Kidney epithelial cell (primary cell): Measurements from ENCODE around the gene IL1RL1. TPM values are rescaled to one million over a fixed set of nuclear protein-coding genes. Genes with fewer than 3 reads are reported as not detected.
"Not testable (repeated sequence)": the region's sequence is repeated elsewhere in the genome, so short reads cannot be mapped to it uniquely, and the experiment has no call there.

Experiments
- DNase-seq: peaks from one replicate; pipeline ENCODE4 v3.0.0-alpha.2; 2010; ENCODE audit warnings: low read depth
- H3K27me3 ChIP-seq: 2 replicates; pipeline ENCODE4 v1.6.0; 2011; ENCODE audit warnings: low read length; ENCODE audit not compliant: control insufficient read depth, insufficient read depth
- H3K36me3 ChIP-seq: 2 replicates; pipeline ENCODE4 v1.5.1; 2011; ENCODE audit warnings: low read length; ENCODE audit not compliant: control insufficient read depth, insufficient read depth
- H3K4me3 ChIP-seq: 2 replicates; pipeline ENCODE4 v1.5.1; 2011; ENCODE audit warnings: low read depth, mild to moderate bottlenecking, control low read depth, low read length
- total RNA-seq: library from RNA; depleted of rRNA; stranded (reverse); fragments of >200 nt; gene quantifications from 2 replicates; pipeline ENCODE4 v1.2.3, GENCODE V29; 2015
- TF ChIP-seq, protein P1 (sequence below): IDR thresholded peaks from 2 replicates; pipeline ENCODE4 v1.5.1; 2011; ENCODE audit warnings: mild to moderate bottlenecking, moderate library complexity, low read length, control low read depth, inconsistent platforms; ENCODE audit not compliant: insufficient read depth, poor library complexity, severe bottlenecking

The IL1RL1 gene
- total RNA-seq, 1 donor from 2014 or later = 5.1 TPM

DNA sequence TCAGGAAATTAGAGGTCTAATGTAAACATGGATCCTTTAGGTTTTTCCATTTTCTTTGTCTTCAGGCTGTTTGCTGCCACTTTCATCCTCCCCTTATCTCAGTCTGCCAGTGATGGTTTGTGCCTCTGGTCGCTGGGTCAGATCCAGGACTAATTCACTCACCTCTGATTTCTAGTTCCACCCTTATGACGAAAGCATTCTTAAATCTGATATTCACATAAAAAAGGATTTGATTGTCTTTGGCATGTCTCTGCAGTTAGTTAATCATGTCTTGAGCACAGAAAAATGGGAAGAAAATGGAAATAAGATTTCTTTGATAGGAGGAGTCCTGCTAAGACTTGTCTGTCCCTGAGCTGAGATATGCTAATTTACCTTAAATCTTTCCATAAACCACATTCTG, 4.6 kb downstream of the IL1RL1 start:
- Histone ChIP-seq H3K4me3 (no peak overlapping the region), H3K36me3 (no peaks in the 10 kb centered on the region), H3K27me3 (no peaks in the 10 kb centered on the region)
- DNase-seq = no peak
- TF ChIP-seq, protein P1, sequence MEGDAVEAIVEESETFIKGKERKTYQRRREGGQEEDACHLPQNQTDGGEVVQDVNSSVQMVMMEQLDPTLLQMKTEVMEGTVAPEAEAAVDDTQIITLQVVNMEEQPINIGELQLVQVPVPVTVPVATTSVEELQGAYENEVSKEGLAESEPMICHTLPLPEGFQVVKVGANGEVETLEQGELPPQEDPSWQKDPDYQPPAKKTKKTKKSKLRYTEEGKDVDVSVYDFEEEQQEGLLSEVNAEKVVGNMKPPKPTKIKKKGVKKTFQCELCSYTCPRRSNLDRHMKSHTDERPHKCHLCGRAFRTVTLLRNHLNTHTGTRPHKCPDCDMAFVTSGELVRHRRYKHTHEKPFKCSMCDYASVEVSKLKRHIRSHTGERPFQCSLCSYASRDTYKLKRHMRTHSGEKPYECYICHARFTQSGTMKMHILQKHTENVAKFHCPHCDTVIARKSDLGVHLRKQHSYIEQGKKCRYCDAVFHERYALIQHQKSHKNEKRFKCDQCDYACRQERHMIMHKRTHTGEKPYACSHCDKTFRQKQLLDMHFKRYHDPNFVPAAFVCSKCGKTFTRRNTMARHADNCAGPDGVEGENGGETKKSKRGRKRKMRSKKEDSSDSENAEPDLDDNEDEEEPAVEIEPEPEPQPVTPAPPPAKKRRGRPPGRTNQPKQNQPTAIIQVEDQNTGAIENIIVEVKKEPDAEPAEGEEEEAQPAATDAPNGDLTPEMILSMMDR = no peak

DNA sequence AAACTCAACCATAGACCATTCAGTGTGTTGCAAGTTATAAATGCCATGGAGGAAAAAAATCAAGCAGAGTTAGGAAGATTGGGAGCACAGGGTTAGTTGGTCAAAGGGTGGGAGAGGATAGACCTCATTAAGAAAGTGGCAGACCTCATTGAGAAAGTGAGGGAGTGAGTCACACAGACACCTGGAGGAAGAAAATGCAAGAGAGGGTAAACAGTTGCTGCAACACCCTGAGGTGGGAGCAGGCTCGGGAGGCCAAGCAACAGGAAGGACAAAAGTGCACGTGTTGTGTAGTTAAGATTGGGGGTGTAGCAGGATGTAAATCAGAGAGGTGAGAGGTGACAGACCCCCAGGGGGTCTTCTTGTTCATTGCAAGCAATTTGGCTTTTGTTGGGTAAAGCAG, 6.4 kb downstream of the IL1RL1 start:
- Histone ChIP-seq H3K4me3 (no peak overlapping the region), H3K27me3 (no peaks in the 10 kb centered on the region), H3K36me3 (no peaks in the 10 kb centered on the region)
- TF ChIP-seq, protein P1 = no peak
- DNase-seq = no peak

DNA sequence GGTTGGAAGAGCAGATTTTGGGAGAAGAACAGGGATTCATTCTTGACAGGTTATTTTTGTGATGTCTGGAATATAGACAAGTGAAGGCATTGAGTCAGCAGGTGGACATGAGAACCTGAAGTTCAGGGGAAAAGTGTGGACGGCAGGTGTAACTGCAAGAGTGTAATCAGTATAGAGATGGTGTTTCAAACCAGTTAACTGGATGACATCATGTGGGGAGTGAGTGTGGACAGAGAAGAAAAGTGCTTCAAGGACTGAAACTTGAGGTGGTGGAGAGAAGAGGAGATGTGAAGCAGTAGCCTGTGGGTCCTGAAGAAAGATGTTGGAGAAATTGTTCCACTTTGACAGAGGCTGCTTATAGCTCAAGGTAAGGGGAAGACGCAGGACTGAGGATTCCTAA, 7.1 kb downstream of the IL1RL1 start:
- Histone ChIP-seq H3K36me3 (no peaks in the 10 kb centered on the region), H3K4me3 (no peak overlapping the region), H3K27me3 (no peaks in the 10 kb centered on the region)
- TF ChIP-seq, protein P1 = no peak
- DNase-seq = no peak

GRCh38 chr2:102321941-102322719, 10.8 kb downstream of the IL1RL1 start:
- no peak for DNase-seq
- Histone ChIP-seq H3K4me3 (no peak overlapping the region), H3K27me3 (no peaks in the 10 kb centered on the region), H3K36me3 (no peaks in the 10 kb centered on the region)
- TF ChIP-seq, protein P1 = no peak

GRCh38 chr2:102324914-102325313, 13.6 kb downstream of the IL1RL1 start:
- H3K36me3 ChIP-seq, H3K4me3 ChIP-seq, DNase-seq, H3K27me3 ChIP-seq: not testable (repeated sequence)

DNA sequence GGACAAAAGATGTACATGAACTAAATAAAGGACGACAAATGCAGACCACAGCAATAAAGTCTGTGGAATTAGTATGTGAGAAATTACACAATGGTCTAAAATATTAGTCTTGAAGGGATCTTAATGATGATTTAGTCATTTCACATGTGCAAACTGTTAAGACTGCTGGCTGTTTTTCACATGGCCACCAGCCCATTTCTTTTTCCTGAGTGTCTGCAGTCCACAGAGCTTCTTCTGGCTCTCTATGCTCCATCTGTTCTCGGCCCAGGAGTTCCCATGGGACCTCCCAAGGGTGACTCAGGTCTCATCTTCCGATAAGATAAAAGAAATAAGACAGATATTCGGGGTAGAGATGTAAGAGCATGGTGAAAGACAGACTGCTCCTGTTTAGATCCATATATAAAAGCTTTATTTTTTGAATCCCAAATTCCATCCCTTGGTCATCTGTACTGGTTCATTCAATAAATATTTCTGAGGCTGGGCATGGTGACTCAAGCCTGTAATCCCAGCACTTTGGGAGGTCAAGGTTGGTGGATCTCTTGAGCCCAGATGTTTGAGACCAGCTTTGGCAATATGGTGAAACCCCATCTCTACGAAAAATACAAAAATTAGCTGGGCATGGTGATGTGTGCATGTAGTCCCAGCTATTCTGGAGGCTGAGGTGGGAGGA, 20.1 kb downstream of the IL1RL1 start:
- TF ChIP-seq, protein P1 = no peak
- Histone ChIP-seq H3K27me3 (no peaks in the 10 kb centered on the region), H3K4me3 (no peak overlapping the region), H3K36me3 (no peaks in the 10 kb centered on the region)
- no peak for DNase-seq
